Left renal cortex interstitium (tissue), 4 donors: ENCODE measurements around the gene JPH4. TPM values are rescaled to one million over a fixed set of nuclear protein-coding genes. Genes with fewer than 3 reads are reported as not detected.

Source experiments
- DNase-seq, 4 donors: peaks; one replicate each; pipeline ENCODE4 v3.0.0-alpha.2; 2013; ENCODE audit warnings: low read depth in 4 of 4, low spot score in 2 of 4, missing footprints in 1 of 4
- polyA plus RNA-seq, 4 donors: library from polyadenylated mRNA; unstranded; fragments of 120-200 nt; gene quantifications; one replicate each; pipeline ENCODE4 v1.2.1, GENCODE V29; 2013; ENCODE audit not compliant: insufficient read length in 4 of 4

JPH4 gene
- 10 to 100 TPM; 10.5 to 14.7 (median 10.9) TPM for polyA plus RNA-seq

DNA sequence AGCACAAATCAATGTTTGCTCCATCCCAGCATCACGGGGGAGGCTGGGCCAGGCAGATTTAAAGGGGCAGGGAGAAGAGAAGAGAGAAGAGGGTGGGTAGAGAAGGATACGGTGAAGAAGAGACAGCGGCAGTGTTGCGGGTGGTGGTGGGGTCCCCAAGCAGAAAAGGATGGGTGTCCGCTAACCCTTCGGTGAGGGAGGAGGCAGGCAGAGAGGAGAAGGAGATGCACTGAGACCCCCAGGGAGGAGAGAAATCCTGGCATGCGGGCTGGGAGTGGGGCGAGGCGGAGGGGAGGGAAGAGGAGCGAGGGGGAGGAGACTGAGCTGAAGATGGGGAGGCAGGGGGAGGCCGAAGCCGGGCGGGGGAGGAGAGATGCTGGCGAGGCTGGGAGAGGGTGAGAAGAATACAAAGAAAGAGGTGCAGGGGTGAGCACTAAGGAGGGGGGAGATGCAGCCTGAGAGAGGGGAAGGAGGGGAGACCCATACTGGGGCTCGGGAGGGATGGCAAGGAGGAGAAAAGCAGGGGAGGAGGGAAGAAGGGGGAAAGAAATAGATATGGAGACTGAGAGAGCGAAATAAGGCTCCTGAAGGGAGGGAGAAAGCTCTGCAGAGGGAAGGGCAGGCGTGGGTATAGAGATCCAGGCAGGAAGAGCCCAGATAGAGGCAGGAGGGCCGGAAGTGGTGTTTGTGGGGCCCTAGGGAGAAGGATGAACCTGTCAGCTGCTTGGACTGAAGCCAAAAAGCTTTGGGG is at the start of gene JPH4:
TSS of gene JPH4 (minus strand) at position 231 of the 751 bp plus-strand sequence. CDS start 1,337 bp downstream, outside the sequence.
- no peak for DNase-seq

DNA sequence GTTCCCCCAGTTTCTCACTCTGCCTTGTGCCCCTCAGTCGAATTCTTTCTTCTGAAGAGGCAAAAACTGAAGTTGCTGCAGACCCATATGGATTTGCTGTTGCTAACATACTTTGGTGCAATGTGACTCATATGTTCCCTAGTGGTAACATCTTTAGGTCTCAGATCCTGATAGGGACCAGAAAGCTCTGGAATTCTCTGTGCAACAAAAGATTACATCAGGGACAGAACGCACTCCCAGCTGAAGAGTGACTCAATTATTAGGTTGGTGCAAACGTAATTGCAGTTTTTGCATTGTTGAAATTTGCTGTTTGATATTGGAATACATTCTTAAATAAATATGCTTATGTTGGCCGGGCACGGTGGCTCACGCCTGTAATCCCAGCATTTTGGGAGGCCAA is 49.4 kb upstream of the JPH4 start:
- no peak for DNase-seq

GRCh38 chr14:23626946-23627345 is 48.4 kb upstream of the JPH4 start:
- DNase-seq = no peak

DNA sequence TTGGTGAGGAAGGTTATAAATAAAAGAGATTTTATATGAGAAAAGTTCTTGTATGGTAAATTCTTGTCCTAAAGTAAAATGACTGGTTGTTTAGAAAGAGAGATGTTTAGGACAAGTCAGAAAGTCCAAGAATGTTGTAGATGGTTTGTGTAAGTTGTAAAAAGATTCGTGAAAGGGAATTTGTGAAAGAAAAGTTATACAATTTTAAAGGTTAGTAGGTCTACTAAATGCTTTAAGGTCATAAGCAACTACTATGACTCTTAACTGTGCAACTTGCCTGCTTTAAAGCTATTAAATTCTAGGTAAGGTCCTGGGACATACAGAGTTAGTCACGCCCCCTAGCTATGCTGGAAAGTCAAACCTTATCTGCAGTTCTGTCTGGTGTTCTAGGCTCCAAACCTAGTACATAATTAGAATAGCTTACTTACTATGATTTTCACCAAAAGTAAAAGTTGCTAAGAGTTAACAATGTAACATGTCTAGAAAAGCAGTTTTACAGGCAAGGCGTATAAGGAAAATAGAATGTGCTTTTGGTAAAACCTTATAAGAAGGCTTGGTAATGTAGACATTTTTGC is 46.3 kb upstream of the JPH4 start:
- no peak for DNase-seq

DNA sequence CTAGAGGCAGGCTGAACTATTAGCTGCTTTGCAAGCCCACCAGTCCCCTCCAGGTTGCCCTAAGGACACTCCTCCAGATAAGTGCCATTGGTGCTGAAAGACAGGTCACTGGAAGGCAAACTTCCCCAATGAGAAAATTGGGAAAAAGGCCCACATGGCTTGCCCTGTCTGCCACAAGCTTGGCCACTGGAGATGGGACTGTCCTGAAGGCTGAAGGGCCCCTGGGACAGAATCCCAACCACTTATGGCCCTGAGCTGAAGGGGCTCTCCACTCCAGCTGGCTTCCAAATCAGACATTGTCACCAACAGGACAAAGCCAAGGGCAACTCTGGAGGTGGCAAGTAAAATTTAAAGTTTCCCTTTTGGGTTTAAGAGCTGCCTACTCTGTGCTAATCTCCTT is 45.4 kb upstream of the JPH4 start:
- DNase-seq = no peak

GRCh38 chr14:23622990-23623389 is 44.4 kb upstream of the JPH4 start:
- no peak for DNase-seq

- DNase-seq = no peak
Measured at GRCh38 chr14:23621932-23622730, 43.5 kb upstream of the JPH4 start.

- no peak for DNase-seq
Measured at GRCh38 chr14:23621204-23621931, 42.8 kb upstream of the JPH4 start.

DNA sequence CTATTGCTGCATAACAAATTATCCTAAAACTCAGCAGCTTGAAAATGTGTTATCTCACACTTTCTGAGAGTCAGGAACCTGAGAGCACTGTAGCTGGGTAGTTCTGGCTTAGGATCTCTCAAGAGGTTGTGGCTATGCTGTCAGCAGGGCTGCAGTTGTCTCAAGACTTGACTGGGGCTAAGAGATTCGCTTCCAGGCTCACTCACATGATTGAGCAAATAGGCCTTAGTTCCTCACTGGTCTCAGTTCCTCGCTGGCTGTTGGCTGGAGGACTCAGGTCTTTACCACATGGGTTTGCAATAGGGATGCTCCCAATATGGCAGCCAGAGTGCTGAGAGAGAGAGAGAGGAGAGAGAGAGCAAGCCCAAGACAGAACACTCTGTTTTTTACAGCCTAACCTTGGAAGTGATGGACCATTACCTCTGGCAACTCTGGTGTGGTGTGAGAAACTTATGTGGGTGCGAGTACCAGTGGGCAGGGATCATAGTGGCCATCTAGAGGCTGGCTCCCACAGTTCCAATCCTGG is 41.6 kb upstream of the JPH4 start:
- no peak for DNase-seq

DNA sequence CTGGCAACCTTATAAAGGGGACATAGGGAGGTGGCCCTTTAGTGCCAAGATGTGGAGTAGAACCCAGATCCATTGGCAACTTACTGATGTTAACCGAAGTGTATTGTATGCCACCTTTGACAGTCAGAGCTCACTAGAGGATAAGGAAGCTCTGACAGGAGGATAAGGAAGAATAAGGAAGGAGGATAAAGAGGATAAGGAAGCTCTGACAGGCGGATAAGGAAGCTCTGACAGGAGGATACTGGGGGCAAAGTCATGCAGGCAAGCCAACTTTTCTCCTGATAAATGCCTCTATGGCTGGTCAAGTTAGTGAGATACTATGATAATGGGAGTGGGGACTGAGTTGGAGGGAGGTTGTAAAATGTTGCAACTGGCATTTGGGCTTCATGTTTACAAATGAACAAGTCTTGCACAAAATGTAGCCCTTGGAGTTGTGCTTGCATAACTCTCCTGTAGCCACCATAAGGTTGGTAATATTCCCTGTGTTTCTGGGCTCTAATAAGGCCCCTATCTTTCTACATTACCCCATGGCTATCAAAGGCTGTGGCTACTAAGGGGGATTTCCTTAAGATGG is 39.9 kb upstream of the JPH4 start:
- DNase-seq = no peak

DNA sequence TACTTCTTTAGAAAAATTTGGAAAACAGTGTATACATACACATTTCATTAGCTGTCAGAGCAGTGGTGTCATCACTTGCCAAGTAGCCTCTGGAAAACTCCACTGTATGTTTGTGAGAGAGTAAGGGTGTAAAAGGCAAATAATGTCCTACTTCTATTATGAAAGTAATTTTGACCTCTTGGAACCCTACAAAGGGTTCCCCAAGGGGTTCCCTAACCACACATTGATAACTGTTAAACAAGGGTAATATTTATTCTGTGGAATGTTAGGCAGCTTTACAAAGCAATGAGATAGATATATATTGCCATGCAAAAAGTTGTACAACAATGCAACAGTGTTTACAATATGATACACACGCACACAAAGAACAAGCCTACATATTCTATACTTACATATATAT is 38.9 kb upstream of the JPH4 start:
- no peak for DNase-seq

DNA sequence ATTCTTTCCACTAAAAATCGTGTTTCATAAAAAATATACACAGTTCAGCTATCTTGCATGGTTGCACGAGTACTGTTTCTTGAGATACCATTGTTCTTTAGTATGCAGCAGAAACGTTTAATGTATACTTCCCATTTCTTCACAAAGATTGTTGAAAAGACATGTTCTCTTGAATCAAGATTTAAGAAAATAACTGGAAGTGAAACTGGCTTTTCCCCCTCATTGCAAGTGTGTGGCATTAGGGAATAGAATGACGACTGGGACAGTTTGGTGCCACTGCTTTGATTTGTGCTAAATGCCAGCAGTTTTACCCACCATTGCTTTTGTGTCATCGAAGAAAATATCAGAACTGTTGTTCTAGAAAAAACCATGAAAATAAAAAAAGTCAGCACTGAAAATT is 37.3 kb upstream of the JPH4 start:
- no peak for DNase-seq

GRCh38 chr14:23614395-23614828 is 35.8 kb upstream of the JPH4 start:
- DNase-seq = no peak

DNA sequence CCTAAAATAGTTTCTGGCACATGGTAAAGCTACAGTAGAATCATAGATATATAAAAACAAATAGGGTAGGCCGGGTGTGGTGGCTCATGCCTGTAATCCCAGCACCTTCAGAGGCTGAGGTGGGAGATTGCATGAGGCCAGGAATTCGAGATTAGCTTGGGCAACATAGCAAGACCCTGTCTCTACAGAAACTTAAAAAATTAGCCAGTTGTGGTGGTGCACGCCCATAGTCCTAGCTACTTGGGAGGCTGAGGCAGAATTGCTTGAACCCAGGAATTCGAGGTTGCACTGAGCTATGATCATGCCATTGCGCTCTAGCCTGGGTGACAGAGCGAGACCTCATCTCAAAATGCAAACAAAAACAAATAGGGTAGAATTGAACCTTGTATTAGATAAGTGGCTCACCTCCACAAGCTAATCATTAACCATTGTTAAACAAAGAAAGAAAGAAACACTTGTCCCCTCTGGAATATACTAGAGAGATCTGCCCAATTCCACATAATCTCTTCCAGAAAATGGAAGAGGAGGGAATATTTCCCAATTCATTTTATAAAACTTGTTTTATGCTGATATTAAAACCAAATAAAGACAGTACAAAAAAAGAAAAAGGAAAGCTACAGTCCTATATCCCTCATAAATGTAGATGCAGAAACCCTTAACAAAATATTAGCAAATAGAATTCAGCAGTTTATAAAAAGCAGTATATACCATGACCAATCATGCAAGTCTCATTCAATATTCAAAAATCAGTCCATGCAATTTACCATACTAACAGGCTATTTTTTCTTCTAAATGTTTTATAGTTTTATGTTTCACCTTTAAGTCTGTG is 34.9 kb upstream of the JPH4 start:
- no peak for DNase-seq

DNA sequence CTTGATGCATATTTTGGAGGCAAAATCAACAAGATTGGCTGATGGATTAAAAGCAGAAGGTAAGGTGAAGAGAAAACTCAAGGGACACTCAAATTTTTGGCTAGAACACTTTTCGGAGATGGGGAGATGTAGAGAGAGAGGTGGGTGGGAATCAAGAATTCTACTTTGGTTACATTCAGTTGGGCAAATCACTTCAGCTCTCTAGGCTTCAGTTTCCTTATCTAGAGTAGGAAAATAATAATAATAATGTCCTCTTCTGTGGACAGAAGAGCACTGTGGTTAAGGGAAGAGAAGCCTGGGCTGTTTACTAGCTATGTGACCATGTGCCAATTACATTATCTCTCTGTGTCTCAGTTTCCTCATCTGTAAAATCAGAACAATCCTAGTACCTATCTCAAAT is 34.2 kb upstream of the JPH4 start:
- DNase-seq = no peak

GRCh38 chr14:23612354-23612732 is 33.8 kb upstream of the JPH4 start:
- DNase-seq = no peak

DNA sequence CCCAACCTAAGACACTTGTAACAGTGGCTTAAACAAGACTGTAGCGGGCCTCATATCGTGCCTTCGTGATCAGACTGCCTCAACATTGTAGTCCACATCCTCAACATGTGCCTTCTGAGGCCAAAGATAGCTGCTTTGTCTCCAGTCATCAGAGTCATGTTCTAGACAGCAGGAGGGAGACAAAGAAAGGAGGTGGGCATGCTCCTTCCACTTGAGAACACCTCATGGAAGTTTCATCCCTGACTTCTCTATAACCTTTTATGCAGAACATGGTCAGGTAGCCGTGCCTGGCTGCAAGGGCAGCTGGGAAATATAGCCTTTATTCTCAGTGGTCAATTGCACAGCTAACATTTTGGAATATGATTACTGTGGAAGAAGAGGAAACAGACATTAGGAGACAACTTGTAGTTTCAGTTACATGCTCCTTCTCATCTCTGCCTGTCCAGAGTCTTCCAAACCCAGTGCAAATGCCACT is 32.3 kb upstream of the JPH4 start:
- DNase-seq = no peak

DNA sequence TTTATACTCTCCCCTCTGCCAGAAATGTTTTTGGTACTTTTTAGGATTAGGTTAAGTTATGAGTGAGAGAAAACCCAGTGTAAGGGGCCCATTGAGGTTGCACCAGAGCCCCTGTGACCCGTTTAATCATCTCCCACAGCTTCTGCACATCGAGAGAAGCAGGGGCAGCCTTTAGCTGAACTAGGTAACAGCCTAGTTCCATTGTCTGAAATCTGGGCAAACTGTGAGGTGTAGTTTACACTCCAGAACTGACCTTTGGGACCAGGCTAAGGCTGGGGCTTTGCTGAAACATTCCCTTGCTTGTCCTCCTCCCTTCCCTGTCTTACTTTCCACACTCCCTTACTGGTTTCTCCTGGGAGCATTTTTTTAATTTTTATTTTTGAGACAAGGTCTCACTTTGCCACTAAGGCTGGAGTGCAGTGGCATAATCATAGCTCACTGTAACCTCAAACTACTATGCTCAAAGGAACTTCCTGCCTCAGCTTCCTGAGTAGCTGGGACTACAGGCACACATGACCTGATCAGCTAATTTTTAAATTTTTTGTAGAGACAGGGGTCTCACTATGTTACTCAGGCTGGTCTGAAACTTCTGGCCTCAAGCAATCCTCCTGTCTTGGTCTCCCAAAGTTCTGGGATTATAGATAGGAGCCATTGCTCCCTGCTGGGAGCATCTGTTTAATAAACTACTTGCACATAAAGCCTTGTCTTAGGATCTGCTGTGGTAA is 31.7 kb upstream of the JPH4 start:
- DNase-seq = no peak
